Measurements from ENCODE around the gene LMBR1. TPM values are rescaled to one million over a fixed set of nuclear protein-coding genes. Genes with fewer than 3 reads are reported as not detected.

LMBR1 gene
- total and polyA plus RNA-seq, 2 of the 13 experiments (the other 11 are each of a cell fraction or from before 2014, with no cell fraction given): 20.9 to 39.6 TPM

DNA sequence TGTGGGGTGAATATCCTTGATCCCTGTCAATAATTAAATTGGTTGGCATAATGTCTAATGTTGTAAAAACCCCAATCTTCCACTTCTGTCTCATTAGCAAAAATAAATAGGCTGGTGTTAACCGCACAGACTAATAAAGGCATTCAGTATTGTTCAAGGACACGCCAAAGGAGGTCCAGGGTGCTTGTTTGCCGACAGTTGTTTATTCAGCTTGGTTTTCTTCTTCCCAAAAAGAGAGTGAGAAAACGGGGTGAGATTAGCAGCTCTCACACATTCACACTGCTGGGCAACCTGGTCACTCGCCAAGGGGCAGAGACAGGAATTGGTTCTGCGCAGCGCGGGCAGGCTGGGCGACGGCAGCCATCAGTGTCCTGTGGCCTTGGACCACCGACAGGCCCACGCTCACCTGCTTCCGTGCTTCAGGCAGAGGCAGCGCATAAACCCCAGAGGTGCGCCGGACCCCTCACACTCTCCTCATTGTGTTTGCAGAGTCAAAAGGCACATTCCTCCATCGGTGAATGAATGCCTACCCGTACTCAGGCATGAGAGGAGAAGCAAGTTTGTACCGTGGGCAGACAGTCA, 26.2 kb upstream of the LMBR1 start (continued):
- TF ChIP-seq, protein P1, sequence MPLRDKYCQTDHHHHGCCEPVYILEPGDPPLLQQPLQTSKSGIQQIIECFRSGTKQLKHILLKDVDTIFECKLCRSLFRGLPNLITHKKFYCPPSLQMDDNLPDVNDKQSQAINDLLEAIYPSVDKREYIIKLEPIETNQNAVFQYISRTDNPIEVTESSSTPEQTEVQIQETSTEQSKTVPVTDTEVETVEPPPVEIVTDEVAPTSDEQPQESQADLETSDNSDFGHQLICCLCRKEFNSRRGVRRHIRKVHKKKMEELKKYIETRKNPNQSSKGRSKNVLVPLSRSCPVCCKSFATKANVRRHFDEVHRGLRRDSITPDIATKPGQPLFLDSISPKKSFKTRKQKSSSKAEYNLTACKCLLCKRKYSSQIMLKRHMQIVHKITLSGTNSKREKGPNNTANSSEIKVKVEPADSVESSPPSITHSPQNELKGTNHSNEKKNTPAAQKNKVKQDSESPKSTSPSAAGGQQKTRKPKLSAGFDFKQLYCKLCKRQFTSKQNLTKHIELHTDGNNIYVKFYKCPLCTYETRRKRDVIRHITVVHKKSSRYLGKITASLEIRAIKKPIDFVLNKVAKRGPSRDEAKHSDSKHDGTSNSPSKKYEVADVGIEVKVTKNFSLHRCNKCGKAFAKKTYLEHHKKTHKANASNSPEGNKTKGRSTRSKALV (CRISPR knock-in tag; IDR thresholded peaks at IDR 0.05): no peak
- no peak for TF ChIP-seq LCORL (IDR thresholded peaks at IDR 0.05)
- peak; percentile 44; the same call in 1 of the 2 replicates for TF ChIP-seq LCORL (CRISPR knock-in tag; IDR thresholded peaks at IDR 0.05)
- TF ChIP-seq, protein P2, sequence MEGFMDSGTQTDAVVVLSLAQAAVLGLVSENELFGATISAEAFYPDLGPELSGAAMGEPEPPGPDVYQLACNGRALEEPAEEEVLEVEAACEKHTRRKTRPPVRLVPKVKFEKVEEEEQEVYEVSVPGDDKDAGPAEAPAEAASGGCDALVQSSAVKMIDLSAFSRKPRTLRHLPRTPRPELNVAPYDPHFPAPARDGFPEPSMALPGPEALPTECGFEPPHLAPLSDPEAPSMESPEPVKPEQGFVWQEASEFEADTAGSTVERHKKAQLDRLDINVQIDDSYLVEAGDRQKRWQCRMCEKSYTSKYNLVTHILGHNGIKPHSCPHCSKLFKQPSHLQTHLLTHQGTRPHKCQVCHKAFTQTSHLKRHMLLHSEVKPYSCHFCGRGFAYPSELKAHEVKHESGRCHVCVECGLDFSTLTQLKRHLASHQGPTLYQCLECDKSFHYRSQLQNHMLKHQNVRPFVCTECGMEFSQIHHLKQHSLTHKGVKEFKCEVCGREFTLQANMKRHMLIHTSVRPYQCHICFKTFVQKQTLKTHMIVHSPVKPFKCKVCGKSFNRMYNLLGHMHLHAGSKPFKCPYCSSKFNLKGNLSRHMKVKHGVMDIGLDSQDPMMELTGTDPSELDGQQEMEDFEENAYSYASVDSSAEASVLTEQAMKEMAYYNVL (CRISPR knock-in tag; IDR thresholded peaks at IDR 0.05; ENCODE audit: borderline replicate concordance): peak; percentile 31; the same call in 1 of the 2 replicates
- TF ChIP-seq GATAD2A (CRISPR knock-in tag; IDR thresholded peaks at IDR 0.05): 0 out of 2 replicates have a peak, but pooled peaks have one; percentile 19
- TF ChIP-seq ZNF446 (CRISPR knock-in tag; IDR thresholded peaks at IDR 0.05): no peak
- TF ChIP-seq FOXA3 (CRISPR knock-in tag; IDR thresholded peaks at IDR 0.05): peak; percentile 23; the same call in 1 of the 2 replicates
- no peak for TF ChIP-seq FIP1L1 (IDR thresholded peaks at IDR 0.05; ENCODE audit: borderline replicate concordance, insufficient read depth, low read depth, low read length)
- TF ChIP-seq SOX13 (IDR thresholded peaks at IDR 0.05): no peak
- 0 out of 4 replicates have a peak, but pooled peaks of 1 of the 2 experiments have one; percentile 6 for TF ChIP-seq SOX13 (CRISPR knock-in tag; conservative IDR thresholded peaks at IDR 0.05 in 1 of 2, IDR thresholded peaks at IDR 0.05 in 1 of 2)
- TF ChIP-seq ARNTL (CRISPR knock-in tag; IDR thresholded peaks at IDR 0.05): no peak
- TF ChIP-seq ZFP36L1 (CRISPR knock-in tag; IDR thresholded peaks at IDR 0.05): no peak
- TF ChIP-seq NR2F2 (IDR thresholded peaks at IDR 0.05; ENCODE audit: borderline replicate concordance, low read depth): no peak
- TF ChIP-seq ZNF605 (CRISPR knock-in tag; IDR thresholded peaks at IDR 0.05): no peak
- 0 out of 2 replicates have a peak, but pooled peaks have one; percentile 46 for TF ChIP-seq DPF2 (CRISPR knock-in tag; IDR thresholded peaks at IDR 0.05; ENCODE audit: borderline replicate concordance, low read depth)
- 0 out of 2 replicates have a peak, but pooled peaks have one; percentile 56 for TF ChIP-seq FLYWCH1 (CRISPR knock-in tag; IDR thresholded peaks at IDR 0.05)
- TF ChIP-seq, protein P3, sequence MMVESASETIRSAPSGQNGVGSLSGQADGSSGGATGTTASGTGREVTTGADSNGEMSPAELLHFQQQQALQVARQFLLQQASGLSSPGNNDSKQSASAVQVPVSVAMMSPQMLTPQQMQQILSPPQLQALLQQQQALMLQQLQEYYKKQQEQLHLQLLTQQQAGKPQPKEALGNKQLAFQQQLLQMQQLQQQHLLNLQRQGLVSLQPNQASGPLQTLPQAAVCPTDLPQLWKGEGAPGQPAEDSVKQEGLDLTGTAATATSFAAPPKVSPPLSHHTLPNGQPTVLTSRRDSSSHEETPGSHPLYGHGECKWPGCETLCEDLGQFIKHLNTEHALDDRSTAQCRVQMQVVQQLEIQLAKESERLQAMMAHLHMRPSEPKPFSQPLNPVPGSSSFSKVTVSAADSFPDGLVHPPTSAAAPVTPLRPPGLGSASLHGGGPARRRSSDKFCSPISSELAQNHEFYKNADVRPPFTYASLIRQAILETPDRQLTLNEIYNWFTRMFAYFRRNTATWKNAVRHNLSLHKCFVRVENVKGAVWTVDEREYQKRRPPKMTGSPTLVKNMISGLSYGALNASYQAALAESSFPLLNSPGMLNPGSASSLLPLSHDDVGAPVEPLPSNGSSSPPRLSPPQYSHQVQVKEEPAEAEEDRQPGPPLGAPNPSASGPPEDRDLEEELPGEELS (CRISPR knock-in tag; IDR thresholded peaks at IDR 0.05): peak; percentile 54
- TF ChIP-seq SOX5 (CRISPR knock-in tag; IDR thresholded peaks at IDR 0.05; ENCODE audit: borderline replicate concordance): 0 out of 2 replicates have a peak, but pooled peaks have one; percentile 10
- peak; percentile 20 for TF ChIP-seq TEAD3 (CRISPR knock-in tag; optimal IDR thresholded peaks at IDR 0.05; ENCODE audit: borderline replicate concordance)
- TF ChIP-seq, protein P4, sequence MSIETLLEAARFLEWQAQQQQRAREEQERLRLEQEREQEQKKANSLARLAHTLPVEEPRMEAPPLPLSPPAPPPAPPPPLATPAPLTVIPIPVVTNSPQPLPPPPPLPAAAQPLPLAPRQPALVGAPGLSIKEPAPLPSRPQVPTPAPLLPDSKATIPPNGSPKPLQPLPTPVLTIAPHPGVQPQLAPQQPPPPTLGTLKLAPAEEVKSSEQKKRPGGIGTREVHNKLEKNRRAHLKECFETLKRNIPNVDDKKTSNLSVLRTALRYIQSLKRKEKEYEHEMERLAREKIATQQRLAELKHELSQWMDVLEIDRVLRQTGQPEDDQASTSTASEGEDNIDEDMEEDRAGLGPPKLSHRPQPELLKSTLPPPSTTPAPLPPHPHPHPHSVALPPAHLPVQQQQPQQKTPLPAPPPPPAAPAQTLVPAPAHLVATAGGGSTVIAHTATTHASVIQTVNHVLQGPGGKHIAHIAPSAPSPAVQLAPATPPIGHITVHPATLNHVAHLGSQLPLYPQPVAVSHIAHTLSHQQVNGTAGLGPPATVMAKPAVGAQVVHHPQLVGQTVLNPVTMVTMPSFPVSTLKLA (IDR thresholded peaks at IDR 0.05): no peak
- 0 out of 2 replicates have a peak, but pooled peaks have one; percentile 12 for TF ChIP-seq ZBTB7B (CRISPR knock-in tag; IDR thresholded peaks at IDR 0.05)
- peak; percentile 34; the same call in 1 of the 2 replicates for TF ChIP-seq SALL1 (CRISPR knock-in tag; IDR thresholded peaks at IDR 0.05)

Data from HepG2 (cell line).